ENCODE data around the gene PPP1R9A.

- TF ChIP-seq CTCF (IDR thresholded peaks at IDR 0.05) (no peak), POLR2A (IDR thresholded peaks at IDR 0.05) (no peak)
Observed at GRCh38 chr7:95113590-95113989, 206.2 kb downstream of the PPP1R9A start.

All from Peyer's patch (tissue), 4 donors.